SW 1271 (cell line): ENCODE data around the gene TMEM135.
"Not testable (repeated sequence)": the region's sequence is repeated elsewhere in the genome, so short reads cannot be mapped to it uniquely, and the experiment has no call there.

Experiments used
- DNase-seq, 2 experiments: peaks; one replicate each; lab custom pipeline; 2025; lab: John Stamatoyannopoulos, UW

The TMEM135 gene

GRCh38 chr11:87258171-87258833, 220.6 kb downstream of the TMEM135 start:
- no peak for DNase-seq

GRCh38 chr11:87259736-87260135, 222.0 kb downstream of the TMEM135 start:
- DNase-seq, result no peak

- DNase-seq, result peak in 1 of 2 experiments; percentile 12
These were observed 223.1 kb downstream of the TMEM135 start for GRCh38 chr11:87260811-87261210.

DNA sequence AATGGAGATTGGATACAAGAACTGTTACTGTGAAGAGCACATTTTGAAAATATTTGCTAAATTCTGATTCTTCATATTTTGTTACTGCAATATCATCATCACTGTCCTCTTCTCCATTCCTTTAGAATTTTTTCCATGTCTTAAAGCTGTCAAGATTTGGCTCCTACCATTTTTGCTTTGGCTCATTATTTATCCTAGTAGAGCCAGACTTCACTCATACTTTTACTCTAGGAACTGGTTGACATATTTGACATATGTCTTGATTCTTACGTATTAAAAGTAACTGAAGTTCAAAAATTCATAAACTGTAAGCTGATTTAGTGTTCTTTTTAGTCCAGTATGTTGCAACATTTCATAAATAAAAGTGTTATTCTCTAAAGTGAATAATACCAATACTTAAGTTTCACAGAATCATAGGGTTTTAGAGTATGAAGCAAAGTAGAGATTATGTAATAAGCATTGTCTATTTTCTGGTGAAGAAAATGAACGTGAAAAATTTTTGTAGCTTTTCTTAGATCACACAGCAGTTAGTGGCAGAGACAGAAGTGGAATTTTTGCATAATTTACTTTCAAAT, 225.6 kb downstream of the TMEM135 start:
- DNase-seq, result no peak

- DNase-seq, result no peak
These were observed 226.2 kb downstream of the TMEM135 start for GRCh38 chr11:87263979-87264378.

DNA sequence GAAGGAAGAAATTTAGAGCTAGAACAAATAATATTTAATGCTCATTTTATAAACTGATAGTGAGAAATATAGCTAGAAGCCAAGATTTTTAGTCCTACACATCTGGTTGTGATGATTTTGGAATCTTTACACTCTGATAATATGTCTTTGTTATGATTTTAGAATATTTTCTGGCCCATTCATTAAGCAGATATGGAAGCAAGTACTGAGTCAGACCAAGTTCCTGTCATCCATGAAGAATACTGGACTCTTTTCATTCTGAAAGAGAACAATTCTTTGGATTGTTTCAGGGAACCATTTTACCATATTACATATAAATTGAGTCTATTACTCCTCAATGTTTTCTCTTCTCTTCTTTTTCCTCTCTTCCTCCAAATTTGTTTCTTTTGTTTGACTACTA, 227.4 kb downstream of the TMEM135 start:
- DNase-seq, result no peak

DNA sequence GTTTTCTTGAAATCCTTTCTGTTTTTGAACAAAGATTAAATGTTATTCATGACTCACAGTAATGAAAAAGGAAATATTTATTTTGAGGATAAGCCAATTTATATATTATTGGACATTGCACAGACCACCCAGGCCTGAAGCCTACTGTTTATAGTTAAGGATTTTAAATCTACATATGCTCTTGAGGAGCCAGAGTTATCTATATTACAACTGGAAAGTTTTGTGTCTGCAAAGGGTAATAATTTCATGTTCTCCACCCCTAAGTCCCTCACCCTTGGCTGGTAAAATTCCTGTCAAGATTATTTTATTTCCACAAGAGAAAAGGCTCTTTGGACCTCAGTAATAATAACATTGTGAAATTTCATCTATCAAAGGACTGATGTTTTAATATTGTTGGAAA, 228.2 kb downstream of the TMEM135 start:
- DNase-seq, result no peak

GRCh38 chr11:87266751-87267150, 229.0 kb downstream of the TMEM135 start:
- DNase-seq, result no peak

- not testable (repeated sequence) for DNase-seq
These were observed 234.2 kb downstream of the TMEM135 start for GRCh38 chr11:87271951-87272350.

GRCh38 chr11:87275176-87275575, 237.4 kb downstream of the TMEM135 start:
- DNase-seq, result no peak

DNA sequence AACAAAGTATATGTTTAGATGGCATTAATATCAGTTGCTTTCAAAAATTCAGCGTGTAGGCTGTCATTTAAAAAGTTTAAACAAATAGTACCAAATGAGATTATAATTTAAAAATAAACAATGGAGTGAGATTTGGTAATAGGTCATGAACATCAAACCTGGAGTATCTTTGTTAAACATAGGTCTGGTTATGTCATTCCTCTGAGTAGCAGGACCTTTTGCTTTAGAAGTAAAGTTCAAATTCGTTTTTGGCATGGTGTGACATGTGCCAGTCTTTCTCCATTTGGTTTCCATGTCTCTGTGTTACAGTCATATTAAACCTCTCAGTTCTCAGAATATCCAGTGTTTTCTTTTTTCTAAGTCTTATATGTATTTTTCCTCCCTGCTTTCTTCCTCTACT, 242.4 kb downstream of the TMEM135 start:
- no peak for DNase-seq

DNA sequence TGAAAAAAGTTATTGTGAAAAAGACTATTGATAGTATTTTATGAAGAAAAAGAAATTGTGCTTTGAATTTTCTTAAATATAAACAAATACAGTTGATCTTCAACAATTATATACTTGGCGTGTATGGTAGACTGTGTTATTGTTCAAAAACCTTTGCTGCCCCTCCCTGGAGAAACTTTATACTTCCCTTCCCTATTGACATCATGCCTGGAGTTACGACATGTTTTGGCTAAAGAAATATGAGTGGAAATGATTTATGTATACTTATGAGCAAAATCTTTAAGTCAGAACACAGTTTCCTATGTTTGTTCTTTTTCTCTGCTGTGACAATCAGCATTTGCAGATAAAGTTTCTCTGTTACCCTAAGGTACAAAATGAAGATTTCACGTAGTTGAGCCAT, 243.8 kb downstream of the TMEM135 start:
- no peak for DNase-seq

DNA sequence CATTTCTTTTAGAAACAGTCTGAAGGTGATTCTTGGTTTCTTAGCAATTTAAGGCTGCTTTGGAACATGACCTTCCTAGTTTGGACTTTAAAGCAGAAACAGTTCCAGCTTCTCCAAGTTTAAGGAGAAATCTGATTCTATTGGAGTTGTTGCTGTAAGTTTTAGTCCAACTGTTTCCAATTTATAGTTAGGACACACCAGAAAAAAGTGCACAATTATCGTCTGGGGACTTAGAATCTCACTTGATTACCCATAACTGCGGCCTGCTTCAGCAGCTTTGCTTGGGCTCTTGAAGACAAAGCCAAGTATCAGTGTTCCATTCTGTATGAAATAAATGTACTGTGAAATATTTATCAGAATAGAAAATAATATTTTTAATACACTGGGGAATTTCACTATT, 246.6 kb downstream of the TMEM135 start:
- DNase-seq, result no peak

- not testable (repeated sequence) for DNase-seq
These were observed 247.9 kb downstream of the TMEM135 start for GRCh38 chr11:87285674-87286073.

DNA sequence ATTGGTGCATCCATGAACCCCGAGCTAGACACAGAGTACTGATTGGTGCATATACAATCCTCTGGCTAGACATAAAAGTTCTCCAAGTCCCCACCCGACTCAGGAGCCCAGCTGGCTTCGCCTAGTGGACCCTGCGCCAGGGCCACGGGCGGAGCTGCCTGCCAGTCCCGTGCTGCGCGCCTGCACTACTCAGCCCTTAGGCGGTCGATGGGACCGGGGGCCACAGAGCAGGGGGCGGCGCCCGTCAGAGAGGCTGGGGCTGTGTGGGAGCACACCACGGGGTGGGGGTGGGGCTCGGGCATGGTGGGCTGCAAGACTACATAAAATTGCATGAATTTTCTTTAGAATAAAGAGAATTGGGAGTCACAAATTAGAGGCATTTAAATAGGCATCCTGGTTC, 248.6 kb downstream of the TMEM135 start:
- DNase-seq, result no peak

GRCh38 chr11:87290304-87290922, 252.7 kb downstream of the TMEM135 start:
- peak; percentile 23 to 78 for DNase-seq

GRCh38 chr11:87292598-87292997, 254.9 kb downstream of the TMEM135 start:
- DNase-seq, result no peak

DNA sequence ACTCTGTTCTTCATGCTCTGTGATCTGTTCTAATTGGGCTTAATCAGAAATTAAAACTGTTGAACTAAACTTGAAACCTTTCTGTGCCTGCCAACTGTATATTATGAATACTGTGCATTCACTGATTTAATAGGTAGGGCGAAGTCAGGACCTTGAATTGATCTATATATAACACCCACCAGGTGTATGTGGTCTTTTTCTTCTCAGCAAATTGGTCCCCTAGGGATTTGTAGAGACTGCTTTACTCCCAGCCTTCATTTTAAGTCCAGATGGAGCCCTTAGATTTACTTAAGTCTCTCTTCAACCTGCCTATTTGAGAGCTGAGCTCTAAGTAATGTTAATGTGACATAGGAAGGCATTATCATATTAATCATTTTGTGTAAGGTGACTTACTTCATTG, 257.5 kb downstream of the TMEM135 start:
- no peak for DNase-seq

- no peak for DNase-seq
These were observed 258.9 kb downstream of the TMEM135 start for GRCh38 chr11:87296627-87297026.

GRCh38 chr11:87298155-87298554, 260.4 kb downstream of the TMEM135 start:
- DNase-seq, result no peak

GRCh38 chr11:87299041-87299481, 261.3 kb downstream of the TMEM135 start:
- DNase-seq, result no peak

GRCh38 chr11:87300640-87301380, 263.1 kb downstream of the TMEM135 start:
- DNase-seq, result peak in 1 of 2 experiments; percentile 16
